SK-N-SH treated with all-trans-retinoic acid at 6 μM for 48 hours (cell line): ENCODE measurements around the gene HOXC9.

Experiments
- ATAC-seq: fragments of 200-7000 bp; cut with Tn5 transposase; 3 replicates; pipeline ENCODE4 v1.9.1; 2020; ENCODE audit warnings: mild to moderate bottlenecking, moderate library complexity
- ARNTL ChIP-seq: fragments of 450-650 bp; formaldehyde crosslinking; IDR thresholded peaks from 2 replicates; pipeline ENCODE4 v1.5.0; 2020; ENCODE audit warnings: low read depth, mild to moderate bottlenecking, moderate library complexity, borderline replicate concordance
- BACH2 ChIP-seq: fragments of 250-450 bp; sonication (Bioruptor Pico); IDR thresholded peaks from 2 replicates; pipeline ENCODE4 v1.9.0; 2021; ENCODE audit warnings: mild to moderate bottlenecking, borderline replicate concordance
- CSDC2 ChIP-seq: fragments of 250-450 bp; sonication (Bioruptor Pico); IDR thresholded peaks from 2 replicates; pipeline ENCODE4 v1.5.0; 2020; ENCODE audit warnings: mild to moderate bottlenecking, moderate library complexity
- GLIS3 ChIP-seq: fragments of 250-450 bp; sonication (Bioruptor Pico); IDR thresholded peaks from 2 replicates; pipeline ENCODE4 v1.5.0; 2020; ENCODE audit warnings: mild to moderate bottlenecking, moderate library complexity
- ISL1 ChIP-seq: fragments of 250-450 bp; sonication (Bioruptor Pico); IDR thresholded peaks from 2 replicates; pipeline ENCODE4 v2.1.2; 2022; ENCODE audit warnings: mild to moderate bottlenecking, moderate library complexity
- OSR1 ChIP-seq: fragments of 250-450 bp; sonication (Bioruptor Pico); IDR thresholded peaks from 2 replicates; pipeline ENCODE4 v1.8.0; 2022; ENCODE audit warnings: moderate library complexity, mild to moderate bottlenecking, inconsistent platforms
- RARB ChIP-seq: fragments of 250-450 bp; sonication (Bioruptor Pico); IDR thresholded peaks from 2 replicates; pipeline ENCODE4 v1.8.0; 2021; ENCODE audit warnings: mild to moderate bottlenecking, moderate library complexity
- SNAI2 ChIP-seq: fragments of 250-450 bp; sonication (Bioruptor Pico); IDR thresholded peaks from 2 replicates; pipeline ENCODE4 v1.5.0; 2020; ENCODE audit warnings: mild to moderate bottlenecking, moderate library complexity
- TCF4 ChIP-seq: fragments of 250-450 bp; sonication (Bioruptor Pico); IDR thresholded peaks from 2 replicates; pipeline ENCODE4 v1.8.0; 2021; ENCODE audit warnings: mild to moderate bottlenecking, moderate library complexity, borderline replicate concordance
- TOX ChIP-seq: fragments of 250-450 bp; sonication (Bioruptor Pico); IDR thresholded peaks from 2 replicates; pipeline ENCODE4 v1.8.0; 2021; ENCODE audit warnings: mild to moderate bottlenecking, moderate library complexity, borderline replicate concordance
- ZFP3 ChIP-seq: fragments of 250-450 bp; sonication (Bioruptor Pico); IDR thresholded peaks from 2 replicates; pipeline ENCODE4 v1.5.0; 2020; ENCODE audit warnings: mild to moderate bottlenecking, moderate library complexity
- ZFP30 ChIP-seq: fragments of 450-650 bp; formaldehyde crosslinking; IDR thresholded peaks from 2 replicates; pipeline ENCODE4 v1.5.0; 2022; ENCODE audit warnings: mild to moderate bottlenecking, moderate library complexity
- ZNF565 ChIP-seq: fragments of 450-650 bp; formaldehyde crosslinking; conservative IDR thresholded peaks from 2 replicates; pipeline ENCODE4 v1.5.0; 2020; ENCODE audit warnings: low read depth, mild to moderate bottlenecking, moderate library complexity
- ZNF70 ChIP-seq: fragments of 450-650 bp; formaldehyde crosslinking; IDR thresholded peaks from 2 replicates; pipeline ENCODE4 v1.5.0; 2020; ENCODE audit warnings: mild to moderate bottlenecking, moderate library complexity
- ZNF8 ChIP-seq: fragments of 450-650 bp; formaldehyde crosslinking; IDR thresholded peaks from 2 replicates; pipeline ENCODE4 v1.5.0; 2020; ENCODE audit warnings: mild to moderate bottlenecking, moderate library complexity
- TF ChIP-seq, protein P1 (sequence below): fragments of 250-450 bp; sonication (Bioruptor Pico); IDR thresholded peaks from 2 replicates; pipeline ENCODE4 v1.5.0; 2020; ENCODE audit warnings: mild to moderate bottlenecking, moderate library complexity
- TF ChIP-seq, protein P2 (sequence below): fragments of 250-450 bp; sonication (Bioruptor Pico); IDR thresholded peaks from 2 replicates; pipeline ENCODE4 v1.8.0; 2021; ENCODE audit warnings: low read depth, mild to moderate bottlenecking, moderate library complexity, borderline replicate concordance
- TF ChIP-seq, protein P3 (sequence below): fragments of 250-450 bp; sonication (Bioruptor Pico); IDR thresholded peaks from 2 replicates; pipeline ENCODE4 v1.5.1; 2020; ENCODE audit warnings: low read depth, mild to moderate bottlenecking, moderate library complexity
- TF ChIP-seq, protein P4 (sequence below): fragments of 250-450 bp; sonication (Bioruptor Pico); IDR thresholded peaks from 2 replicates; pipeline ENCODE4 v1.8.0; 2020; ENCODE audit warnings: mild to moderate bottlenecking, moderate library complexity, borderline replicate concordance
- TF ChIP-seq, protein P5 (sequence below): fragments of 250-450 bp; sonication (Bioruptor Pico); IDR thresholded peaks from 2 replicates; pipeline ENCODE4 v1.5.1; 2021; ENCODE audit warnings: mild to moderate bottlenecking, moderate library complexity

Gene HOXC9

DNA sequence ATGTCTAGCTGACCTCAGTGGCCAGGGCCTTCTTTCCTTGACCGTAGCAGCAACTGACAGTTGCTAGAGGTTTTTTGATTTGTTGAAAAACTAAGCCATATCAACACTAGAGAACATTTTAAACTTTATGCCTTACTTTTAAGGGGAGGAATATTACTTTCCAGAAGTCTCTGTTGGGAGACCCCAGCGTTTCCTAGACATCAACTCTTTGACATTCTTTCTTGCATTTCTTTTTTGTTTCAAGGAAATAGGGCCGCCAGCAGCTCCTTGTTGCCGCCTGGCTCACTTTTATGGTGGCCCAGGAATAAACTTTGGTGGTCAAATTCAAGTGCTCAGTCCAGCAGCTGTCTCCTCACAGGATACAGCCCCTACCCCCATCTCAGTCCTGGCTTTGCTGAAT lies 29.5 kb upstream of the HOXC9 start (continued):
- TF ChIP-seq, protein P1, sequence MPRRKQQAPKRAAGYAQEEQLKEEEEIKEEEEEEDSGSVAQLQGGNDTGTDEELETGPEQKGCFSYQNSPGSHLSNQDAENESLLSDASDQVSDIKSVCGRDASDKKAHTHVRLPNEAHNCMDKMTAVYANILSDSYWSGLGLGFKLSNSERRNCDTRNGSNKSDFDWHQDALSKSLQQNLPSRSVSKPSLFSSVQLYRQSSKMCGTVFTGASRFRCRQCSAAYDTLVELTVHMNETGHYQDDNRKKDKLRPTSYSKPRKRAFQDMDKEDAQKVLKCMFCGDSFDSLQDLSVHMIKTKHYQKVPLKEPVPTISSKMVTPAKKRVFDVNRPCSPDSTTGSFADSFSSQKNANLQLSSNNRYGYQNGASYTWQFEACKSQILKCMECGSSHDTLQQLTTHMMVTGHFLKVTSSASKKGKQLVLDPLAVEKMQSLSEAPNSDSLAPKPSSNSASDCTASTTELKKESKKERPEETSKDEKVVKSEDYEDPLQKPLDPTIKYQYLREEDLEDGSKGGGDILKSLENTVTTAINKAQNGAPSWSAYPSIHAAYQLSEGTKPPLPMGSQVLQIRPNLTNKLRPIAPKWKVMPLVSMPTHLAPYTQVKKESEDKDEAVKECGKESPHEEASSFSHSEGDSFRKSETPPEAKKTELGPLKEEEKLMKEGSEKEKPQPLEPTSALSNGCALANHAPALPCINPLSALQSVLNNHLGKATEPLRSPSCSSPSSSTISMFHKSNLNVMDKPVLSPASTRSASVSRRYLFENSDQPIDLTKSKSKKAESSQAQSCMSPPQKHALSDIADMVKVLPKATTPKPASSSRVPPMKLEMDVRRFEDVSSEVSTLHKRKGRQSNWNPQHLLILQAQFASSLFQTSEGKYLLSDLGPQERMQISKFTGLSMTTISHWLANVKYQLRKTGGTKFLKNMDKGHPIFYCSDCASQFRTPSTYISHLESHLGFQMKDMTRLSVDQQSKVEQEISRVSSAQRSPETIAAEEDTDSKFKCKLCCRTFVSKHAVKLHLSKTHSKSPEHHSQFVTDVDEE = no peak
- TF ChIP-seq, protein P2, sequence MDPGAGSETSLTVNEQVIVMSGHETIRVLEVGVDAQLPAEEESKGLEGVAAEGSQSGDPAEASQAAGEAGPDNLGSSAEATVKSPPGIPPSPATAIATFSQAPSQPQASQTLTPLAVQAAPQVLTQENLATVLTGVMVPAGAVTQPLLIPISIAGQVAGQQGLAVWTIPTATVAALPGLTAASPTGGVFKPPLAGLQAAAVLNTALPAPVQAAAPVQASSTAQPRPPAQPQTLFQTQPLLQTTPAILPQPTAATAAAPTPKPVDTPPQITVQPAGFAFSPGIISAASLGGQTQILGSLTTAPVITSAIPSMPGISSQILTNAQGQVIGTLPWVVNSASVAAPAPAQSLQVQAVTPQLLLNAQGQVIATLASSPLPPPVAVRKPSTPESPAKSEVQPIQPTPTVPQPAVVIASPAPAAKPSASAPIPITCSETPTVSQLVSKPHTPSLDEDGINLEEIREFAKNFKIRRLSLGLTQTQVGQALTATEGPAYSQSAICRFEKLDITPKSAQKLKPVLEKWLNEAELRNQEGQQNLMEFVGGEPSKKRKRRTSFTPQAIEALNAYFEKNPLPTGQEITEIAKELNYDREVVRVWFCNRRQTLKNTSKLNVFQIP (CRISPR knock-in tag) = no peak
- no peak for TF ChIP-seq SNAI2 (CRISPR knock-in tag)

DNA sequence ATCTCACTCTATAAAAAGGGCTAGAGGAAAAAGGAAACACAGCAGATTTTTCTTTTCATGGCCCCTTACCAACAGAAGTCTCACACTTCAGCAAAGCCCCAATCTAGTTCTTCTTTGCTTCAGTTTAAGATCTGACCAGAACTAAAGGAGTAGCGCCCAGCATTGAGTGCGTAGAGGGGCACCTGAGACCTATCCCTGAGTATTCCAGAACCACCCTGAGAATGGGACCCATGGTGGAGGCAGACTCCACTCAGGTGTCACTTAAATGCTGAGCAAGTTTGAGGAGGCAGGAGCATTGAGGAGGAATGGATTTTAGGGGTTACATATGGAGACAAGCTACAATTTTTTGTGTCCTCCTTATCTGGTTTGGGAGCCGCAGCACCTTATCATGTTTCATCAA lies 28.8 kb upstream of the HOXC9 start:
- no peak for TF ChIP-seq ZFP3 (CRISPR knock-in tag)
- TF ChIP-seq TCF4 = no peak
- no peak for TF ChIP-seq ARNTL (CRISPR knock-in tag)
- no peak for ATAC-seq

DNA sequence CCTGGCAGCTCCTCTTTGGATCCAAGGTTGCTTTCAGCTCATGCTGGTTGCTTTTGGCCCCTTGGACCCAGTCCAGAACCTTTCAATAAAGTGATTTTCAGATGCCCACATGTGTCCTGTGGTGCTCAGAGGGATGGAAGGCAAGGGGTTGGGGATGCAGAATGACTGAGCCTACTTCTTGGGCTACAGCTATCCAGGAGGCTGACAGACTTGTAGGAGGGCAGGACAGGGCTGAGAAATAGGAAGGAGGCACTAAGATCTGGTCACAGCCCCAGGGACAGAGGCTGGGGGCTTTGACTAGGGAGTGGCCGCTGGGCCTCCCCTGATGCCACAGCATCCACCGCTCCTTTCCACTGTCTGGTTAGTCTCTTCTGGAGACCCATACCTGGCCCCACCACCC lies 28.3 kb upstream of the HOXC9 start:
- ATAC-seq = no peak
- TF ChIP-seq, protein P3, sequence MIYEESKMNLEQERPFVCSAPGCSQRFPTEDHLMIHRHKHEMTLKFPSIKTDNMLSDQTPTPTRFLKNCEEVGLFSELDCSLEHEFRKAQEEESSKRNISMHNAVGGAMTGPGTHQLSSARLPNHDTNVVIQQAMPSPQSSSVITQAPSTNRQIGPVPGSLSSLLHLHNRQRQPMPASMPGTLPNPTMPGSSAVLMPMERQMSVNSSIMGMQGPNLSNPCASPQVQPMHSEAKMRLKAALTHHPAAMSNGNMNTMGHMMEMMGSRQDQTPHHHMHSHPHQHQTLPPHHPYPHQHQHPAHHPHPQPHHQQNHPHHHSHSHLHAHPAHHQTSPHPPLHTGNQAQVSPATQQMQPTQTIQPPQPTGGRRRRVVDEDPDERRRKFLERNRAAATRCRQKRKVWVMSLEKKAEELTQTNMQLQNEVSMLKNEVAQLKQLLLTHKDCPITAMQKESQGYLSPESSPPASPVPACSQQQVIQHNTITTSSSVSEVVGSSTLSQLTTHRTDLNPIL (CRISPR knock-in tag) = no peak
- TF ChIP-seq, protein P4, sequence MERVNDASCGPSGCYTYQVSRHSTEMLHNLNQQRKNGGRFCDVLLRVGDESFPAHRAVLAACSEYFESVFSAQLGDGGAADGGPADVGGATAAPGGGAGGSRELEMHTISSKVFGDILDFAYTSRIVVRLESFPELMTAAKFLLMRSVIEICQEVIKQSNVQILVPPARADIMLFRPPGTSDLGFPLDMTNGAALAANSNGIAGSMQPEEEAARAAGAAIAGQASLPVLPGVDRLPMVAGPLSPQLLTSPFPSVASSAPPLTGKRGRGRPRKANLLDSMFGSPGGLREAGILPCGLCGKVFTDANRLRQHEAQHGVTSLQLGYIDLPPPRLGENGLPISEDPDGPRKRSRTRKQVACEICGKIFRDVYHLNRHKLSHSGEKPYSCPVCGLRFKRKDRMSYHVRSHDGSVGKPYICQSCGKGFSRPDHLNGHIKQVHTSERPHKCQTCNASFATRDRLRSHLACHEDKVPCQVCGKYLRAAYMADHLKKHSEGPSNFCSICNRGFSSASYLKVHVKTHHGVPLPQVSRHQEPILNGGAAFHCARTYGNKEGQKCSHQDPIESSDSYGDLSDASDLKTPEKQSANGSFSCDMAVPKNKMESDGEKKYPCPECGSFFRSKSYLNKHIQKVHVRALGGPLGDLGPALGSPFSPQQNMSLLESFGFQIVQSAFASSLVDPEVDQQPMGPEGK = no peak
- TF ChIP-seq GLIS3 (CRISPR knock-in tag) = no peak
- TF ChIP-seq ZNF8 (CRISPR knock-in tag) = no peak
- TF ChIP-seq ZNF565 = no peak
- no peak for TF ChIP-seq ZFP3 (CRISPR knock-in tag)

DNA sequence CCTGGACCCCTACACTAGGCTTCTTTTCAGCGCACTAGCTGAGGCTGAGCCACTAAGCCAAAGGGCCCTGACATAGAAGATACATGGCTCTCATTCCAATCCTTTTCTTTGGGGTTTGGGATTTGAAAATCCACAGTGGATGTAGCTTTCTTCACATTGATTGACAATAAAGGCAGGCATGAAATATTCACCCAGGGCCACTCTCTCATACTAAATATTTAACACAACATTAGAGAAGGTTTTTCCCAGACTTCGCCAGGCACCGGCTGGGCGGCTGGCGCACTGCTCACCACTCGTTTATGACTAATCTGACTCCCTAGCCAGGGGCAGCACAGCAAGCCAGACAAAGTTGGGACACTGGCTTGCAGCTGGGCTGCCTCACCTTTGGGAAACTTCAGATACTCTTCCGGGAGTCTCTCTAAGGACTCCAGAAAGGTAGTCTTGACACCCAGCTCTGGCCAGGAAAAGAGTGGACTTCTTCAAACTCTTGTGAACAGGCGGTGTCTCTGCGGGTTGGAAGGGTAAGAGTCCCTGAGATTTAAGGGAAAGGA lies 27.7 kb upstream of the HOXC9 start:
- no peak for TF ChIP-seq BACH2 (CRISPR knock-in tag)
- no peak for TF ChIP-seq ZFP30 (CRISPR knock-in tag)
- no peak for TF ChIP-seq TOX
- TF ChIP-seq, protein P3 (CRISPR knock-in tag) = no peak
- no peak for TF ChIP-seq ZFP3 (CRISPR knock-in tag)
- no peak for TF ChIP-seq ARNTL (CRISPR knock-in tag)
- no peak for TF ChIP-seq CSDC2 (CRISPR knock-in tag)
- TF ChIP-seq ISL1 (CRISPR knock-in tag) = no peak
- TF ChIP-seq ZNF8 (CRISPR knock-in tag) = no peak
- TF ChIP-seq SNAI2 (CRISPR knock-in tag) = no peak
- TF ChIP-seq, protein P1 = no peak
- TF ChIP-seq, protein P4 = no peak
- TF ChIP-seq ZNF565 = no peak
- no peak for TF ChIP-seq ZNF70 (CRISPR knock-in tag)
- TF ChIP-seq OSR1 (CRISPR knock-in tag) = no peak
- TF ChIP-seq TCF4 = no peak
- no peak for TF ChIP-seq RARB (CRISPR knock-in tag)
- TF ChIP-seq, protein P5, sequence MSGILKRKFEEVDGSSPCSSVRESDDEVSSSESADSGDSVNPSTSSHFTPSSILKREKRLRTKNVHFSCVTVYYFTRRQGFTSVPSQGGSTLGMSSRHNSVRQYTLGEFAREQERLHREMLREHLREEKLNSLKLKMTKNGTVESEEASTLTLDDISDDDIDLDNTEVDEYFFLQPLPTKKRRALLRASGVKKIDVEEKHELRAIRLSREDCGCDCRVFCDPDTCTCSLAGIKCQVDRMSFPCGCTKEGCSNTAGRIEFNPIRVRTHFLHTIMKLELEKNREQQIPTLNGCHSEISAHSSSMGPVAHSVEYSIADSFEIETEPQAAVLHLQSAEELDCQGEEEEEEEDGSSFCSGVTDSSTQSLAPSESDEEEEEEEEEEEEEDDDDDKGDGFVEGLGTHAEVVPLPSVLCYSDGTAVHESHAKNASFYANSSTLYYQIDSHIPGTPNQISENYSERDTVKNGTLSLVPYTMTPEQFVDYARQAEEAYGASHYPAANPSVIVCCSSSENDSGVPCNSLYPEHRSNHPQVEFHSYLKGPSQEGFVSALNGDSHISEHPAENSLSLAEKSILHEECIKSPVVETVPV = no peak
- peak; percentile 13; the same call in 1 of the 3 replicates for ATAC-seq
